ENCODE results near the gene KRT84. TPM values are rescaled to one million over a fixed set of nuclear protein-coding genes. Genes with fewer than 3 reads are reported as not detected.
"Not testable (repeated sequence)": the region's sequence is repeated elsewhere in the genome, so short reads cannot be mapped to it uniquely, and the experiment has no call there.

KRT84 gene
- total RNA-seq, 1 experiment from 2014 or later = not detected

- Histone ChIP-seq H3K36me3 (replicated peaks; ENCODE audit: control insufficient read depth, insufficient read depth, low read length) (no peaks in the 10 kb centered on the region), H3K4me3 (ENCODE audit: insufficient read depth, low read depth, low read length) (no peak overlapping the region), H3K27me3 (ENCODE audit: control insufficient read depth, insufficient read depth, low read length) (no peaks in the 10 kb centered on the region)
- no peak for DNase-seq
These were observed 33.2 kb upstream of the KRT84 start for GRCh38 chr12:52418576-52419110.

GRCh38 chr12:52417740-52418139 is 32.3 kb upstream of the KRT84 start:
- H3K4me3 ChIP-seq (ENCODE audit: insufficient read depth, low read depth, low read length) = no peak overlapping the region
- H3K36me3 ChIP-seq (replicated peaks; ENCODE audit: control insufficient read depth, insufficient read depth, low read length) = no peaks in the 10 kb centered on the region
- DNase-seq = no peak
- no peaks in the 10 kb centered on the region for H3K27me3 ChIP-seq (ENCODE audit: control insufficient read depth, insufficient read depth, low read length)

- DNase-seq = no peak
- no peaks in the 10 kb centered on the region for H3K27me3 ChIP-seq (ENCODE audit: control insufficient read depth, insufficient read depth, low read length)
These were observed 31.3 kb upstream of the KRT84 start for GRCh38 chr12:52416795-52417194.

DNA sequence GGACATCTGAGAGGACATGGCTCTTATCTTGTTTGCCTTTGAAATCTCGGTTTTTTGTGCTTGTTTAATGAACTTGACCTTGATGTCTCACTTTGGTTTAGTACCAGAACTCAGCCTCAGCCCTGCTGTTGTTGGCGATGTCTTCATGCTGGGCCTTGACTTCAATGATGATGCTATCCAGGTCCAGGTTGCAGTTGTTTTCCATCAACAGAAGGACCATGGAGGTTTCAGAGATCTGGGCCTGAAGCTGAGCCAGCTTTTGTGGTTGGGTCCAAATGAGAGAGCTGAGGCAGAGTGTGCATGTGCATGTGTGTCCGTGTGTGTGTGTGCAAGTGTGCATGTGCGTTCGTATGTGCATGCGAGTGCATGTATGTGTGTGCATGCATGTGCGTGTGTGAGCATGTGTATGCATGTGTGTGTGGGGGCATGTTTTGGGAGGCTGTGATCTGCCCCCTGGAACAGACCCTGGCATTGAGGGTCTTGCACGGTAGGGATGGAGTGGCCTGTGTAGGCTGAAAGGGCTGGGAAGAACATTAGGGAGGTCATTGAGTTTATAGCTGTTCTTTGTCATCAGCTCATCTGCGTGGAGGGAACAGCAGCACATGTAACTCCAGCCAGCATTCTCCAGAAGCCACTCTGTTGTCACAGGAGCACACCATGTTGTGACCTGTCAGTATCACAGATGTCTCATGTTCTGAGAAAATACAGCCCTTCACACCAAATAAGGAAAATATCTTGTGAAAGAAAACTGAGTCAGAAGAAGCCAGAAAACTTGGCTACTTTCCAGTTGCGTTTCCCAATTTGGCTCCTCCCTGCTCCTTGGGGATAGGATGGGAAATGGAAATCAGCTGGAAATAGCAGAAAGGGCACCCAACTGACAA is 30.7 kb upstream of the KRT84 start:
- Histone ChIP-seq H3K4me3 (ENCODE audit: insufficient read depth, low read depth, low read length) (no peak overlapping the region), H3K36me3 (replicated peaks; ENCODE audit: control insufficient read depth, insufficient read depth, low read length) (no peaks in the 10 kb centered on the region), H3K27me3 (ENCODE audit: control insufficient read depth, insufficient read depth, low read length) (no peaks in the 10 kb centered on the region)
- no peak for DNase-seq

More at GRCh38 chr12:52416795-52417194, 31.3 kb upstream of the KRT84 start:
- no peak overlapping the region for H3K4me3 ChIP-seq (ENCODE audit: insufficient read depth, low read depth, low read length)
- H3K36me3 ChIP-seq (replicated peaks; ENCODE audit: control insufficient read depth, insufficient read depth, low read length) = no peaks in the 10 kb centered on the region

DNA sequence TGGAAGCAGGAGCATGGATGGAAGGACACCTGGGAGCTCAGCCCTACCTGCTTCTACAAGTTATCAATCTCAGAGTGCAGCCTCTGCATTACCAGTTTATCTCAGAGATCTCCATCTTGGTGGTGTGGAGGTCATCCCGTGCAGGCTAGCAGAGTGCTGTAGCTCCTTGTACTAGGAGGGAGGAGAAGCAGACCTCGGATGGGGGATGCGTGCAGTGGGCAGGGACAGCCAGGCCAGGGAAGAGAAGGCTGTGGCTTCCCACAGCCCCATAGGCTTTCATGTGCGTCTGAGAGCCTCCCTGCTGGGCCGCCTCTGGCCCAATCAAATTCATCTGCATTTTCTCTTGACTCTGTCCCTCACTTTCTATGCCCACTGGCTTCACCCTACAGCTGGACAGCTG is 29.5 kb upstream of the KRT84 start:
- DNase-seq = no peak
- no peak overlapping the region for H3K4me3 ChIP-seq (ENCODE audit: insufficient read depth, low read depth, low read length)
- no peaks in the 10 kb centered on the region for H3K27me3 ChIP-seq (ENCODE audit: control insufficient read depth, insufficient read depth, low read length)
- H3K36me3 ChIP-seq (replicated peaks; ENCODE audit: control insufficient read depth, insufficient read depth, low read length) = no peaks in the 10 kb centered on the region

DNA sequence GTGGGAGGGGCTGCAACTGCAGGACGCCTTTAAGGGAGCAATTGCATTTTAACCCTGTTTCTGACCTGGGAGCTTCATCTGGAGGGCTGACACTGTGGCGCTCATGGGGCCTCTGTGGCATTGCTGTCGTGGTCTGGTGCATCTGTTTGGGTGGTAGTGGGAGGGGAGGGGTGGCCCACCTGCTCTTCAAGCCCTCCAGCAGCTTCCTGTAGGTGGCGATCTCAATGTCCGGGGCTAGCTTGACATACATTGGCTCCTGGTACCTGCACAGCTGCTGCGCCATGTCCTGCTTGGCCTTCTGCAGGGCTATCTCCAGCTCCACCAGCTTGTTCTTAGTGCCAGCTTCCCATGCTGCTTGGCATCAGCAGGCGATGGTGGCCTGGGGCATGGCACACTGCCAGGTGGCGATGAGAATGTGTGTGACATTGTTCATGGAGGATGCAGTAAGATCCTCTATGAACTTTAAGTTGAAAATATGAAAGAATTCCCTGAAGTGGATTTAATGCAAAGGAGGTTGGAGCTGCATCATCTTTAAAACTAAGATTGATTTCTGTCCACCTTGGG is 28.4 kb upstream of the KRT84 start:
- Histone ChIP-seq H3K4me3 (ENCODE audit: insufficient read depth, low read depth, low read length) (no peak overlapping the region), H3K27me3 (ENCODE audit: control insufficient read depth, insufficient read depth, low read length) (no peaks in the 10 kb centered on the region), H3K36me3 (replicated peaks; ENCODE audit: control insufficient read depth, insufficient read depth, low read length) (no peaks in the 10 kb centered on the region)
- peak; percentile 83 for DNase-seq

GRCh38 chr12:52413202-52413601 is 27.8 kb upstream of the KRT84 start:
- no peaks in the 10 kb centered on the region for H3K36me3 ChIP-seq (replicated peaks; ENCODE audit: control insufficient read depth, insufficient read depth, low read length)
- H3K4me3 ChIP-seq (ENCODE audit: insufficient read depth, low read depth, low read length) = no peak overlapping the region
- no peak for DNase-seq
- H3K27me3 ChIP-seq (ENCODE audit: control insufficient read depth, insufficient read depth, low read length) = no peaks in the 10 kb centered on the region

GRCh38 chr12:52411815-52412214 is 26.4 kb upstream of the KRT84 start:
- Histone ChIP-seq H3K4me3 (ENCODE audit: insufficient read depth, low read depth, low read length) (no peak overlapping the region), H3K27me3 (ENCODE audit: control insufficient read depth, insufficient read depth, low read length) (no peaks in the 10 kb centered on the region), H3K36me3 (replicated peaks; ENCODE audit: control insufficient read depth, insufficient read depth, low read length) (no peaks in the 10 kb centered on the region)
- DNase-seq = no peak

DNA sequence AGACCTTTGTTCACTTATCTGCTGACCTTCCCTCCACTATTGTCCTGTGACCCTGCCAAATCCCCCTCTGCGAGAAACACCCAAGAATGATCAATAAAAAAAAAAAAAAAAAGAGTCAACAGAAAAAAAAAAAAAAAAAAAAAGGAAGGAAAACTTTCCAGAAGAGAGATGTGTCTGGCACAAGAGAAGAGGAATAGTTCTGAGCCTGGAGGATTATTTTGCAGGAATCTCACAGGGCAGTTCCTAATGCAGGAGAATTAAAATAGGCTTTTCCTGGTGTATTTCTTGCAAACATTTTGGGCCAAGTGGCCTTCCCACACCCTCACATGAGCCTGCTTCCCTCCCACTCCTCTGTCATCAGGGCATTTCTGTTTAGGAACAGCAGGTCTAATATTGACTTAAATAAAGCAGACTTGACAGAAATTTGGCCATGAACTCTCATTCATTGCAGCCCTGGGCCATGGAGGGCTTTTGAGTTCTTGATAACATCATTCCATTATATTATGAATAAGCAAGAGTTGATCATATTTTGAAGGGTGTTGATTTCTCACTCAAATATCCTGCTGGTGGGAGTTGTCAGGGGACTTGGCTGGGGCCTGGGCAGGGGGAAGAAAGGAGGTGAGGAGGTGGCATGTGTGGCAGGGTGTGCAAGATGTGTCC is 25.3 kb upstream of the KRT84 start:
- not testable (repeated sequence) for H3K4me3 ChIP-seq (ENCODE audit: insufficient read depth, low read depth, low read length); DNase-seq; H3K36me3 ChIP-seq (replicated peaks; ENCODE audit: control insufficient read depth, insufficient read depth, low read length); H3K27me3 ChIP-seq (ENCODE audit: control insufficient read depth, insufficient read depth, low read length)

- Histone ChIP-seq H3K4me3 (ENCODE audit: insufficient read depth, low read depth, low read length) (no peak overlapping the region), H3K36me3 (replicated peaks; ENCODE audit: control insufficient read depth, insufficient read depth, low read length) (no peaks in the 10 kb centered on the region), H3K27me3 (ENCODE audit: control insufficient read depth, insufficient read depth, low read length) (no peaks in the 10 kb centered on the region)
- peak; percentile 59 for DNase-seq
These were observed 22.5 kb upstream of the KRT84 start for GRCh38 chr12:52407918-52408317.

GRCh38 chr12:52405922-52406385 is 20.5 kb upstream of the KRT84 start, which contains the start of gene KRT82:
TSS of gene KRT82 (minus strand) at chr12:52406335. CDS start at chr12:52406277, 58 bp downstream.
- no peak for DNase-seq
- H3K27me3 ChIP-seq (ENCODE audit: control insufficient read depth, insufficient read depth, low read length) = no peaks in the 10 kb centered on the region
- H3K36me3 ChIP-seq (replicated peaks; ENCODE audit: control insufficient read depth, insufficient read depth, low read length) = no peaks in the 10 kb centered on the region
- no peak within 1 kb of the TSS for H3K4me3 ChIP-seq (ENCODE audit: insufficient read depth, low read depth, low read length)

GRCh38 chr12:52404951-52405350 is 19.5 kb upstream of the KRT84 start:
- Histone ChIP-seq H3K36me3 (replicated peaks; ENCODE audit: control insufficient read depth, insufficient read depth, low read length) (no peaks in the 10 kb centered on the region), H3K4me3 (ENCODE audit: insufficient read depth, low read depth, low read length) (no peak overlapping the region), H3K27me3 (ENCODE audit: control insufficient read depth, insufficient read depth, low read length) (no peaks in the 10 kb centered on the region)
- DNase-seq = no peak

GRCh38 chr12:52403561-52403960 is 18.1 kb upstream of the KRT84 start:
- Histone ChIP-seq H3K36me3 (replicated peaks; ENCODE audit: control insufficient read depth, insufficient read depth, low read length) (no peaks in the 10 kb centered on the region), H3K4me3 (ENCODE audit: insufficient read depth, low read depth, low read length) (no peak overlapping the region), H3K27me3 (ENCODE audit: control insufficient read depth, insufficient read depth, low read length) (no peaks in the 10 kb centered on the region)
- DNase-seq = no peak

DNA sequence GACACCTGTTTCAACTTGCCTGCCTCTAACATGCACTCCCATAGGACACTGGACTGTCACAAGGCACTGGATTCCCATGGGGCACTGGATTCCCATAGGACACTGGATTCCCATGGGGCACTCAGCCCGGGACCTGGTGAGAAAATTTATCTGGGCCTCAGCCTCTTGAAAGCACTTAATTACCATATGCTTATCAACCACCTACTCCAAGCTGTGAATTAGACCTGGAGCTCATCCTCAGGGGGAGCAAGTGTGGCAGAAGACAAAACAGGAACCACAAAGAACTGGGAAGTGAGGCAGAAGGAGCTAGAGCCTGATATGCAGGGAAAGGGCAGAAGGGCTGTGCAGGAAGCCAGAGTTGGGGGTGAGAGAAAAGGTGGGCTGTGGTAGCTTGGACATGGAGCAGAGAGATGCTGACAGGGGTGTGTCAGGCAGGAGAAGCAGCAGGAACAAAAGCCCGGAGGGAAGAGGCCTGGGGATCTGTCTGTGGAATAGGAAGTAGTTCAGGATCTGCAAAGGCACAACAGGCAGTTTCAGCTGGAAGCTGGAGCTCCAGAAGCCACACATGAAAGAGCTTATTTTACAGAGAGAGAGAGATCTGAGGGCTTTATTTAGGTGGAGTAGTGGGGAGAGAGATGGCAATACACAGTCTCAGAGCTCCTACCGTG is 17.6 kb upstream of the KRT84 start:
- DNase-seq = peak; percentile 71
- Histone ChIP-seq H3K36me3 (replicated peaks; ENCODE audit: control insufficient read depth, insufficient read depth, low read length) (no peaks in the 10 kb centered on the region), H3K27me3 (ENCODE audit: control insufficient read depth, insufficient read depth, low read length) (no peaks in the 10 kb centered on the region), H3K4me3 (ENCODE audit: insufficient read depth, low read depth, low read length) (no peak overlapping the region)
